ENCODE data around the gene PPP4R1. TPM values are rescaled to one million over a fixed set of nuclear protein-coding genes. Genes with fewer than 3 reads are reported as not detected.

The PPP4R1 gene
- total RNA-seq, 1 experiment from 2014 or later = 71.1 TPM

GRCh38 chr18:9513971-9514512, 100.3 kb downstream of the PPP4R1 start:
- H3K36me3 Mint-ChIP-seq = peaks cover 18% of the 10 kb centered on the region
- H3K4me3 Mint-ChIP-seq = no peak overlapping the region
- H3K27ac Mint-ChIP-seq = no peak overlapping the region
- H3K27me3 Mint-ChIP-seq (ENCODE audit: low read depth) = no peaks in the 10 kb centered on the region
- DNase-seq (ENCODE audit: low spot score) = no peak
- no peak for ATAC-seq
- CTCF ChIA-PET = interaction anchor here (1.8 kb wide), 1 partner anchor 148 kb away, joined by 4 read pairs; no protein-coding TSS in a partner anchor
- peaks cover 10% of the 10 kb centered on the region for H3K4me1 Mint-ChIP-seq
- no peaks in the 10 kb centered on the region for H3K9me3 Mint-ChIP-seq
- POLR2A ChIA-PET = no interaction called here
- TF ChIP-seq ZNF512 (CRISPR knock-in tag; IDR thresholded peaks at IDR 0.05; ENCODE audit: borderline replicate concordance) (no peak), ZNF281 (CRISPR knock-in tag; IDR thresholded peaks at IDR 0.05) (no peak), CBFB (CRISPR knock-in tag; IDR thresholded peaks at IDR 0.05; ENCODE audit: low read depth) (no peak), ZMAT4 (CRISPR knock-in tag; IDR thresholded peaks at IDR 0.05) (no peak), ARID4B (CRISPR knock-in tag; IDR thresholded peaks at IDR 0.05; ENCODE audit: borderline replicate concordance) (no peak), AR (CRISPR knock-in tag; IDR thresholded peaks at IDR 0.05) (no peak), ZNF425 (CRISPR knock-in tag; conservative IDR thresholded peaks at IDR 0.05) (no peak), ZNF416 (CRISPR knock-in tag; IDR thresholded peaks at IDR 0.05) (no peak), ZNF532 (CRISPR knock-in tag; IDR thresholded peaks at IDR 0.05; ENCODE audit: borderline replicate concordance) (no peak), CREM (CRISPR knock-in tag; IDR thresholded peaks at IDR 0.05) (no peak), NFYB (CRISPR knock-in tag; conservative IDR thresholded peaks at IDR 0.05; ENCODE audit: low read depth) (no peak), ATF1 (CRISPR knock-in tag; IDR thresholded peaks at IDR 0.05) (no peak), ZBTB21 (CRISPR knock-in tag; IDR thresholded peaks at IDR 0.05; ENCODE audit: borderline replicate concordance) (no peak), TEAD1 (CRISPR knock-in tag; IDR thresholded peaks at IDR 0.05) (no peak)
